K562 (cell line): ENCODE measurements around the gene SMIM22. TPM values are rescaled to one million over a fixed set of nuclear protein-coding genes. Genes with fewer than 3 reads are reported as not detected.

ENCODE experiments used
- ADNP ChIP-seq: fragments of 200-800 bp; sonication (Bioruptor generic); IDR thresholded peaks from 2 replicates; pipeline ENCODE4 v1.6.1; 2016; ENCODE audit warnings: missing genetic modification characterization, missing compliant biosample characterization
- ATF7 ChIP-seq: fragments of 450-650 bp; IDR thresholded peaks from 2 replicates; pipeline ENCODE4 v1.7.1; 2014; ENCODE audit warnings: mild to moderate bottlenecking, moderate library complexity
- BACH1 ChIP-seq: fragments of 200-800 bp; sonication (Bioruptor generic); IDR thresholded peaks from 2 replicates; pipeline ENCODE4 v1.6.1; 2016; ENCODE audit warnings: missing genetic modification characterization, missing compliant biosample characterization
- BCOR ChIP-seq: fragments of 450-650 bp; IDR thresholded peaks from 2 replicates; pipeline ENCODE4 v1.6.1; 2016
- CCNT2 ChIP-seq: IDR thresholded peaks from 2 replicates; pipeline ENCODE4 v1.6.1; 2011; ENCODE audit warnings: borderline replicate concordance, low read depth, mild to moderate bottlenecking, moderate library complexity, mixed read lengths, low read length; ENCODE audit not compliant: insufficient read length; ENCODE audit errors: extremely low read depth
- FOS ChIP-seq: IDR thresholded peaks from 3 replicates; pipeline ENCODE4 v1.6.1; 2011; ENCODE audit not compliant: insufficient read length; ENCODE audit errors: extremely low read depth
- FOXK2 ChIP-seq, 2 experiments: fragments of 450-650 bp; IDR thresholded peaks in 1 of 2; conservative IDR thresholded peaks in 1 of 2; 2 replicates each; pipeline ENCODE4 v1.6.1; 2016; ENCODE audit warnings: low read depth in 2 of 2, mild to moderate bottlenecking in 1 of 2
- ILF3 ChIP-seq: fragments of 450-650 bp; IDR thresholded peaks from 2 replicates; pipeline ENCODE4 v1.6.1; 2018; ENCODE audit warnings: antibody characterized with exemption, mild to moderate bottlenecking, moderate library complexity, borderline replicate concordance
- JUNB ChIP-seq: fragments of 450-650 bp; formaldehyde crosslinking; conservative IDR thresholded peaks from 2 replicates; pipeline ENCODE4 v1.4.0; 2020; ENCODE audit warnings: mild to moderate bottlenecking
- KAT2B ChIP-seq: IDR thresholded peaks from one replicate; pipeline ENCODE4 v1.6.1; 2012; ENCODE audit warnings: low read depth, mild to moderate bottlenecking, control low read depth, inconsistent platforms, low read length, moderate library complexity
- KAT7 ChIP-seq: sonication (generic); formaldehyde crosslinking; IDR thresholded peaks from 2 replicates; pipeline ENCODE4 v1.8.0; 2022; ENCODE audit warnings: missing genetic modification reagents, mild to moderate bottlenecking, borderline replicate concordance
- L3MBTL2 ChIP-seq: fragments of 450-650 bp; IDR thresholded peaks from 2 replicates; pipeline ENCODE4 v1.6.1; 2016; ENCODE audit warnings: mild to moderate bottlenecking, moderate library complexity
- MXI1 ChIP-seq: IDR thresholded peaks from 2 replicates; pipeline ENCODE4 v1.6.1; 2011; ENCODE audit warnings: low read depth, mild to moderate bottlenecking, improper control_type of control experiment, low read length
- MYC ChIP-seq, 2 experiments: fragments of 250-450 bp in 1 of 2; sonication (Bioruptor Pico) in 1 of 2; IDR thresholded peaks; 2 replicates each; pipeline versions ENCODE4 v1.5.1 to v1.6.1; 2012 to 2021; ENCODE audit warnings: low read depth in 2 of 2, borderline replicate concordance in 1 of 2, improper control_type of control experiment in 1 of 2, low read length in 1 of 2, mild to moderate bottlenecking in 1 of 2, moderate library complexity in 1 of 2
- PHF20 ChIP-seq: fragments of 450-650 bp; IDR thresholded peaks from 2 replicates; pipeline ENCODE4 v1.6.1; 2018; ENCODE audit not compliant: partially characterized antibody
- SIN3B ChIP-seq: fragments of 450-650 bp; IDR thresholded peaks from 2 replicates; pipeline ENCODE4 v1.6.1; 2017; ENCODE audit warnings: low read depth, mild to moderate bottlenecking, moderate library complexity
- TAF7 ChIP-seq: fragments of 450-650 bp; IDR thresholded peaks from 2 replicates; pipeline ENCODE4 v1.6.1; 2016; ENCODE audit warnings: missing genetic modification characterization, missing compliant biosample characterization
- VEZF1 ChIP-seq: fragments of 200-800 bp; sonication (Bioruptor generic); IDR thresholded peaks from 2 replicates; pipeline ENCODE4 v1.6.1; 2017; ENCODE audit warnings: missing genetic modification characterization, missing compliant biosample characterization
- ZBTB7A ChIP-seq: IDR thresholded peaks from 2 replicates; pipeline ENCODE4 v1.6.1; 2011; ENCODE audit warnings: low read depth, mild to moderate bottlenecking, low read length, moderate library complexity, borderline replicate concordance; ENCODE audit not compliant: control insufficient read depth
- ZKSCAN1 ChIP-seq: fragments of 150-350 bp; IDR thresholded peaks from 2 replicates; pipeline ENCODE4 v1.6.1; 2016; ENCODE audit warnings: low read depth, low read length
- ZNF644 ChIP-seq: fragments of 200-800 bp; sonication (Bioruptor generic); IDR thresholded peaks from 2 replicates; pipeline ENCODE4 v1.6.1; 2016; ENCODE audit warnings: low read depth, missing genetic modification characterization, missing compliant biosample characterization
- polyA plus RNA-seq, 8 experiments: library from polyadenylated mRNA; depleted of rRNA in 4 of 8; stranded (reverse) in 5 of 8; unstranded in 3 of 8; fragments of >200 nt; fragmentation: Nextera tagmentation in 2 of 8; fragmentation: Illumina TruSeq in 1 of 8; extraction: Ambion mirVana in 2 of 8; extraction: Trizol in 1 of 8; gene quantifications; 2 replicates each; pipeline versions ENCODE4 v1.2.1 to v1.2.3, GENCODE V29; 2011 to 2014; ENCODE audit warnings: inconsistent platforms in 1 of 8, missing spikeins in 1 of 8
- total RNA-seq, 7 experiments: library from RNA; depleted of rRNA in 6 of 7; stranded (reverse); fragments of >200 nt in 6 of 7; fragmentation: Illumina TruSeq in 2 of 7; extraction: Trizol in 2 of 7; gene quantifications; 2 replicates each; pipeline versions ENCODE4 v1.2.1 to v1.2.3, GENCODE V29; 2011 to 2021; ENCODE audit warnings: low replicate concordance in 1 of 7
- TF ChIP-seq, protein P1 (sequence below): fragments of 250-450 bp; sonication (Bioruptor Pico); IDR thresholded peaks from 2 replicates; pipeline ENCODE4 v1.9.0; 2021; ENCODE audit warnings: mild to moderate bottlenecking, inconsistent platforms
- TF ChIP-seq, protein P2 (sequence below), 2 experiments: fragments of 450-650 bp; IDR thresholded peaks; 2 replicates each; pipeline ENCODE4 v1.6.1; 2016

SMIM22 gene
- total and polyA plus RNA-seq, 9 of the 15 experiments (the other 6 are each of a cell fraction or from before 2014, with no cell fraction given), result not detected

- TF ChIP-seq, protein P1, sequence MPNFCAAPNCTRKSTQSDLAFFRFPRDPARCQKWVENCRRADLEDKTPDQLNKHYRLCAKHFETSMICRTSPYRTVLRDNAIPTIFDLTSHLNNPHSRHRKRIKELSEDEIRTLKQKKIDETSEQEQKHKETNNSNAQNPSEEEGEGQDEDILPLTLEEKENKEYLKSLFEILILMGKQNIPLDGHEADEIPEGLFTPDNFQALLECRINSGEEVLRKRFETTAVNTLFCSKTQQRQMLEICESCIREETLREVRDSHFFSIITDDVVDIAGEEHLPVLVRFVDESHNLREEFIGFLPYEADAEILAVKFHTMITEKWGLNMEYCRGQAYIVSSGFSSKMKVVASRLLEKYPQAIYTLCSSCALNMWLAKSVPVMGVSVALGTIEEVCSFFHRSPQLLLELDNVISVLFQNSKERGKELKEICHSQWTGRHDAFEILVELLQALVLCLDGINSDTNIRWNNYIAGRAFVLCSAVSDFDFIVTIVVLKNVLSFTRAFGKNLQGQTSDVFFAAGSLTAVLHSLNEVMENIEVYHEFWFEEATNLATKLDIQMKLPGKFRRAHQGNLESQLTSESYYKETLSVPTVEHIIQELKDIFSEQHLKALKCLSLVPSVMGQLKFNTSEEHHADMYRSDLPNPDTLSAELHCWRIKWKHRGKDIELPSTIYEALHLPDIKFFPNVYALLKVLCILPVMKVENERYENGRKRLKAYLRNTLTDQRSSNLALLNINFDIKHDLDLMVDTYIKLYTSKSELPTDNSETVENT (CRISPR knock-in tag), result peak; percentile 79; the same call in 1 of the 2 replicates
- peak; percentile 82 for TF ChIP-seq SIN3B
- TF ChIP-seq MXI1, result peak; percentile 57; the same call in 1 of the 2 replicates
- TF ChIP-seq KAT2B, result no peak
- TF ChIP-seq ZKSCAN1, result 0 out of 2 replicates have a peak, but pooled peaks have one; percentile 6
- TF ChIP-seq PHF20, result peak; percentile 90
- TF ChIP-seq L3MBTL2, result peak; percentile 86
- no peak for TF ChIP-seq JUNB (CRISPR knock-in tag)
- TF ChIP-seq ZNF644 (tag), result no peak
- TF ChIP-seq TAF7 (tag), result 0 out of 2 replicates have a peak, but pooled peaks have one; percentile 29
- 0 out of 2 replicates have a peak, but pooled peaks have one; percentile 33 for TF ChIP-seq KAT7 (CRISPR knock-in tag)
- peak; percentile 61 for TF ChIP-seq CCNT2
- peak; percentile 82 for TF ChIP-seq ADNP (tag)
- peak; percentile 96 for TF ChIP-seq ZBTB7A
- TF ChIP-seq ATF7, result peak; percentile 81
- TF ChIP-seq FOS, result peak; percentile 12
- peak; percentile 87 for TF ChIP-seq BCOR
- TF ChIP-seq FOXK2 (conservative IDR thresholded peaks at IDR 0.05 in 1 of 2, IDR thresholded peaks at IDR 0.05 in 1 of 2; ENCODE audit: low read depth in 2 of 2), result peak; percentile 80 to 85
- TF ChIP-seq ILF3, result no peak
- TF ChIP-seq, protein P2, sequence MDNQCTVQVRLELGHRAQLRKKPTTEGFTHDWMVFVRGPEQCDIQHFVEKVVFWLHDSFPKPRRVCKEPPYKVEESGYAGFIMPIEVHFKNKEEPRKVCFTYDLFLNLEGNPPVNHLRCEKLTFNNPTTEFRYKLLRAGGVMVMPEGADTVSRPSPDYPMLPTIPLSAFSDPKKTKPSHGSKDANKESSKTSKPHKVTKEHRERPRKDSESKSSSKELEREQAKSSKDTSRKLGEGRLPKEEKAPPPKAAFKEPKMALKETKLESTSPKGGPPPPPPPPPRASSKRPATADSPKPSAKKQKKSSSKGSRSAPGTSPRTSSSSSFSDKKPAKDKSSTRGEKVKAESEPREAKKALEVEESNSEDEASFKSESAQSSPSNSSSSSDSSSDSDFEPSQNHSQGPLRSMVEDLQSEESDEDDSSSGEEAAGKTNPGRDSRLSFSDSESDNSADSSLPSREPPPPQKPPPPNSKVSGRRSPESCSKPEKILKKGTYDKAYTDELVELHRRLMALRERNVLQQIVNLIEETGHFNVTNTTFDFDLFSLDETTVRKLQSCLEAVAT (IDR thresholded peaks at IDR 0.05), result peak in 1 of 2 experiments; percentile 84; a peak in 1 of 4 replicates
- no peak for TF ChIP-seq BACH1
- peak; percentile 65 for TF ChIP-seq VEZF1 (CRISPR knock-in tag)
- peak; percentile 74; the same call in 1 of the 2 replicates for TF ChIP-seq MYC (IDR thresholded peaks at IDR 0.05; ENCODE audit: low read depth, low read length)
- no peak for TF ChIP-seq MYC (CRISPR knock-in tag; IDR thresholded peaks at IDR 0.05; ENCODE audit: borderline replicate concordance, low read depth)
These were observed 28.1 kb upstream of the SMIM22 start, which contains the start of gene ZNF500 (continued) for GRCh38 chr16:4766875-4767628.
